Measurements from ENCODE around the gene SPTBN1.

GRCh38 chr2:54446122-54446521 lies 10.0 kb upstream of the SPTBN1 start:
- TF ChIP-seq POLR2AphosphoS5 (IDR thresholded peaks at IDR 0.05; ENCODE audit: borderline replicate concordance, low read depth, low read length) = no peak
- TF ChIP-seq EZH2 (IDR thresholded peaks at IDR 0.05) = no peak
- TF ChIP-seq FOXP2 (optimal IDR thresholded peaks at IDR 0.05; ENCODE audit: control extremely low read depth, extremely low read length, insufficient read depth) = no peak
